Spleen (tissue), 11 donors: ENCODE measurements around the gene FAM222B. TPM values are rescaled to one million over a fixed set of nuclear protein-coding genes. Genes with fewer than 3 reads are reported as not detected.
A peak's percentile ranks its signal among the peaks of the same experiment; 100 is the strongest.

ENCODE experiments used
- DNase-seq: peaks from one replicate; pipeline ENCODE4 v3.0.0-alpha.2; 2020
- H3K27ac ChIP-seq, 8 donors: fragments of 200-600 bp; sonication (generic) in 7 of 8; 1 replicate in 4 of 8; 2 replicates in 4 of 8; pipeline versions ENCODE4 v1.5.0 to v1.8.0; 2016 to 2021; ENCODE audit warnings: inconsistent platforms in 4 of 8, mild to moderate bottlenecking in 4 of 8, moderate library complexity in 1 of 8
- H3K27me3 ChIP-seq, 7 donors: fragments of 200-600 bp; sonication (generic) in 6 of 7; replicated peaks in 1 of 7; 1 replicate in 4 of 7; 2 replicates in 3 of 7; pipeline versions ENCODE4 v1.5.0 to v1.8.0; 2016 to 2021; ENCODE audit warnings: inconsistent platforms in 3 of 7, mild to moderate bottlenecking in 1 of 7
- H3K36me3 ChIP-seq, 6 donors: fragments of 200-600 bp; sonication (generic) in 5 of 6; 1 replicate in 4 of 6; 2 replicates in 2 of 6; pipeline versions ENCODE4 v1.5.0 to v1.8.0; 2016 to 2021; ENCODE audit warnings: inconsistent platforms in 2 of 6
- H3K4me1 ChIP-seq, 6 donors: fragments of 200-600 bp; sonication (generic) in 5 of 6; 1 replicate in 3 of 6; 2 replicates in 3 of 6; pipeline versions ENCODE4 v1.5.0 to v1.8.0; 2016 to 2021; ENCODE audit warnings: inconsistent platforms in 3 of 6
- H3K4me3 ChIP-seq, 8 donors: fragments of 200-600 bp; sonication (generic) in 7 of 8; 1 replicate in 4 of 8; 2 replicates in 4 of 8; pipeline versions ENCODE4 v1.5.0 to v1.8.0; 2016 to 2021; ENCODE audit warnings: inconsistent platforms in 4 of 8, mild to moderate bottlenecking in 4 of 8, moderate library complexity in 2 of 8
- H3K9me3 ChIP-seq, 8 donors: fragments of 200-600 bp; sonication (generic) in 7 of 8; 1 replicate in 4 of 8; 2 replicates in 4 of 8; pipeline versions ENCODE4 v1.5.0 to v1.8.0; 2016 to 2021; ENCODE audit warnings: inconsistent platforms in 4 of 8
- CTCF ChIP-seq, 11 experiments: fragments of 200-600 bp in 7 of 11; fragments of 450-650 bp in 4 of 11; sonication (generic) in 4 of 11; IDR thresholded peaks in 8 of 11; conservative IDR thresholded peaks in 3 of 11; 1 replicate in 7 of 11; 2 replicates in 4 of 11; pipeline versions ENCODE4 v1.4.0 to v1.8.0; 2016 to 2021; ENCODE audit warnings: antibody characterized with exemption in 11 of 11, inconsistent platforms in 4 of 11, mild to moderate bottlenecking in 1 of 11
- POLR2A ChIP-seq, 3 donors: fragments of 450-650 bp; IDR thresholded peaks; one replicate each; pipeline ENCODE4 v1.5.1; 2017; ENCODE audit warnings: antibody characterized with exemption in 3 of 3, mild to moderate bottlenecking in 1 of 3
- POLR2AphosphoS5 ChIP-seq, 3 donors: sonication (generic); formaldehyde crosslinking; IDR thresholded peaks; one replicate each; pipeline ENCODE4 v1.5.1; 2017; ENCODE audit warnings: antibody characterized with exemption in 3 of 3
- WGBS, 5 donors: extraction: QIAGEN DNeasy Blood & Tissue Kit in 3 of 5; methylation state at CpG; one replicate each; pipeline versions ENCODE4 v1.1.5 to v1.1.7; 2013 to 2018; 5-methylcytosine and 5-hydroxymethylcytosine counted together
- intact Hi-C: fragments of 100-400 bp; cut with DNase I; formaldehyde crosslinking; loops from one replicate; pipeline ENCODE4 v1.15.0; 2023; ENCODE audit warnings: low total_unique reads
- polyA plus RNA-seq, 3 donors: library from polyadenylated mRNA; stranded (reverse); fragments of 200-250 nt; gene quantifications; one replicate each; pipeline ENCODE4 v1.2.1, GENCODE V29; 2013
- total RNA-seq, 7 donors: library from RNA; depleted of rRNA in 3 of 7; stranded (reverse); fragments of >200 nt in 3 of 7; fragmentation: NEBNext Ultra II Directional in 4 of 7; extraction: Animal tissue kit (Norgen Biotek cat#: 25700) in 4 of 7; gene quantifications; one replicate each; pipeline versions ENCODE4 v1.1.0 to v1.2.1, GENCODE V29; 2016 to 2021
- donor health status: healthy with polysubstance abuse.
- donor health status: DM: no; HTN: no; CAD: no; lungs with moderate emphysema.
- donor health status: DM: no; HTN: no; CAD: no.
- donor health status: Bipolar disorder and iron deficiency.
- donor health status: healthy.
- donor health status: DM: no; HTN: no; CAD: no.
- donor health status: DM: yes; HTN: yes; CAD: no.

FAM222B gene
- total and polyA plus RNA-seq, 10 donors, result 2.9 to 23.6 (median 15.0) TPM

- Histone ChIP-seq H3K4me1 (peaks cover 12 to 39% (median 27%) of the 10 kb centered on the region in 6 donors), H3K4me3 (no peak overlapping the region), H3K36me3 (peaks cover 0 to 76% (median 23%) of the 10 kb centered on the region in 6 donors), H3K27me3 (no peaks in the 10 kb centered on the region), H3K9me3 (no peaks in the 10 kb centered on the region), H3K27ac (no peak overlapping the region)
- 94 to 98% (median 96%) methylated on average over 15 to 18 of the region's 18 CpGs for WGBS, 5 donors
- intact Hi-C loops, result no loop called here
- DNase-seq, result peak; percentile 68
- no peak for TF ChIP-seq POLR2AphosphoS5 (IDR thresholded peaks at IDR 0.05)
- no peak for TF ChIP-seq POLR2A (IDR thresholded peaks at IDR 0.05)
- no peak for TF ChIP-seq CTCF (IDR thresholded peaks at IDR 0.05 in 8 of 11, conservative IDR thresholded peaks at IDR 0.05 in 3 of 11)
Observed at GRCh38 chr17:28759256-28759865, 83.2 kb downstream of the FAM222B start.

- H3K36me3 ChIP-seq, result peaks cover 0 to 72% (median 20%) of the 10 kb centered on the region in 6 donors
- H3K4me3 ChIP-seq, result no peak overlapping the region
- H3K4me1 ChIP-seq, result peaks cover 12 to 34% (median 22%) of the 10 kb centered on the region in 6 donors
- intact Hi-C loops, result no loop called here
- no peaks in the 10 kb centered on the region for H3K9me3 ChIP-seq
- 94 to 97% (median 97%) methylated on average over 25 to 32 of the region's 32 CpGs for WGBS, 5 donors
- TF ChIP-seq CTCF (IDR thresholded peaks at IDR 0.05 in 8 of 11, conservative IDR thresholded peaks at IDR 0.05 in 3 of 11) (no peak), POLR2AphosphoS5 (IDR thresholded peaks at IDR 0.05) (peak in 1 of 3 donors; percentile 21), POLR2A (IDR thresholded peaks at IDR 0.05) (no peak)
- DNase-seq, result peak; percentile 75
- no peak overlapping the region for H3K27ac ChIP-seq
- H3K27me3 ChIP-seq, result no peaks in the 10 kb centered on the region
Observed at GRCh38 chr17:28758411-28759121, 84.0 kb downstream of the FAM222B start.

- peak; percentile 8 for DNase-seq
- Histone ChIP-seq H3K4me1 (peaks cover 6 to 20% (median 12%) of the 10 kb centered on the region in 6 donors), H3K9me3 (no peaks in the 10 kb centered on the region), H3K27me3 (no peaks in the 10 kb centered on the region), H3K27ac (no peak overlapping the region), H3K36me3 (peaks cover 0 to 66% (median 20%) of the 10 kb centered on the region in 6 donors), H3K4me3 (no peak overlapping the region)
- 84 to 96% (median 90%) methylated on average over 5 of the region's 5 CpGs for WGBS, 5 donors
- intact Hi-C loops, result no loop called here
- TF ChIP-seq CTCF (IDR thresholded peaks at IDR 0.05 in 8 of 11, conservative IDR thresholded peaks at IDR 0.05 in 3 of 11) (no peak), POLR2A (IDR thresholded peaks at IDR 0.05) (no peak), POLR2AphosphoS5 (IDR thresholded peaks at IDR 0.05) (no peak)
Observed at GRCh38 chr17:28756049-28756804, 86.4 kb downstream of the FAM222B start.
